Measurements from ENCODE around the gene ADAMTS17. TPM values are rescaled to one million over a fixed set of nuclear protein-coding genes. Genes with fewer than 3 reads are reported as not detected.

ADAMTS17 gene
- total RNA-seq, 1 donor from 2014 or later: 4.8 TPM

- Mint-ChIP-seq H3K4me1 (ENCODE audit: unreplicated experiment) (no peaks in the 10 kb centered on the region), H3K9me3 (ENCODE audit: unreplicated experiment) (no peaks in the 10 kb centered on the region), H3K36me3 (ENCODE audit: low read depth, unreplicated experiment) (no peaks in the 10 kb centered on the region), H3K4me3 (ENCODE audit: unreplicated experiment) (no peak overlapping the region), H3K27me3 (ENCODE audit: unreplicated experiment) (peaks cover 3% of the 10 kb centered on the region), H3K27ac (ENCODE audit: unreplicated experiment) (no peak overlapping the region)
- no peak for TF ChIP-seq CTCF (IDR thresholded peaks at IDR 0.05; ENCODE audit: unreplicated experiment)
- DNase-seq (ENCODE audit: low spot score): no peak
Observed at GRCh38 chr15:99944131-99944530, 397.6 kb downstream of the ADAMTS17 start.

- no peak for TF ChIP-seq CTCF (IDR thresholded peaks at IDR 0.05; ENCODE audit: unreplicated experiment)
- Mint-ChIP-seq H3K36me3 (ENCODE audit: low read depth, unreplicated experiment) (no peaks in the 10 kb centered on the region), H3K4me3 (ENCODE audit: unreplicated experiment) (no peak overlapping the region), H3K4me1 (ENCODE audit: unreplicated experiment) (no peaks in the 10 kb centered on the region), H3K9me3 (ENCODE audit: unreplicated experiment) (no peaks in the 10 kb centered on the region), H3K27me3 (ENCODE audit: unreplicated experiment) (peaks cover 3% of the 10 kb centered on the region), H3K27ac (ENCODE audit: unreplicated experiment) (no peak overlapping the region)
- no peak for DNase-seq (ENCODE audit: low spot score)
Observed at GRCh38 chr15:99943466-99943865, 398.3 kb downstream of the ADAMTS17 start.

GRCh38 chr15:99932676-99933402 lies 408.9 kb downstream of the ADAMTS17 start:
- Mint-ChIP-seq H3K27me3 (ENCODE audit: unreplicated experiment) (peaks cover 8% of the 10 kb centered on the region), H3K36me3 (ENCODE audit: low read depth, unreplicated experiment) (no peaks in the 10 kb centered on the region), H3K27ac (ENCODE audit: unreplicated experiment) (no peak overlapping the region), H3K4me3 (ENCODE audit: unreplicated experiment) (no peak overlapping the region), H3K9me3 (ENCODE audit: unreplicated experiment) (no peaks in the 10 kb centered on the region), H3K4me1 (ENCODE audit: unreplicated experiment) (peaks cover 11% of the 10 kb centered on the region)
- TF ChIP-seq CTCF (IDR thresholded peaks at IDR 0.05; ENCODE audit: unreplicated experiment): no peak
- DNase-seq (ENCODE audit: low spot score): no peak

- DNase-seq (ENCODE audit: low spot score): no peak
- no peaks in the 10 kb centered on the region for H3K36me3 Mint-ChIP-seq (ENCODE audit: low read depth, unreplicated experiment)
- no peak for TF ChIP-seq CTCF (IDR thresholded peaks at IDR 0.05; ENCODE audit: unreplicated experiment)
- peaks cover 8% of the 10 kb centered on the region for H3K27me3 Mint-ChIP-seq (ENCODE audit: unreplicated experiment)
- H3K4me3 Mint-ChIP-seq (ENCODE audit: unreplicated experiment): no peak overlapping the region
- no peak overlapping the region for H3K27ac Mint-ChIP-seq (ENCODE audit: unreplicated experiment)
- H3K9me3 Mint-ChIP-seq (ENCODE audit: unreplicated experiment): no peaks in the 10 kb centered on the region
- peaks cover 11% of the 10 kb centered on the region for H3K4me1 Mint-ChIP-seq (ENCODE audit: unreplicated experiment)
Observed at GRCh38 chr15:99931703-99932603, 409.8 kb downstream of the ADAMTS17 start.

GRCh38 chr15:99930696-99931095 lies 411.1 kb downstream of the ADAMTS17 start:
- Mint-ChIP-seq H3K4me3 (ENCODE audit: unreplicated experiment) (no peak overlapping the region), H3K27ac (ENCODE audit: unreplicated experiment) (no peak overlapping the region), H3K4me1 (ENCODE audit: unreplicated experiment) (peaks cover 11% of the 10 kb centered on the region), H3K27me3 (ENCODE audit: unreplicated experiment) (peaks cover 13% of the 10 kb centered on the region), H3K36me3 (ENCODE audit: low read depth, unreplicated experiment) (no peaks in the 10 kb centered on the region), H3K9me3 (ENCODE audit: unreplicated experiment) (no peaks in the 10 kb centered on the region)
- no peak for DNase-seq (ENCODE audit: low spot score)
- no peak for TF ChIP-seq CTCF (IDR thresholded peaks at IDR 0.05; ENCODE audit: unreplicated experiment)
